ENCODE measurements around the gene TMEM147.

TMEM147 gene, protein sequence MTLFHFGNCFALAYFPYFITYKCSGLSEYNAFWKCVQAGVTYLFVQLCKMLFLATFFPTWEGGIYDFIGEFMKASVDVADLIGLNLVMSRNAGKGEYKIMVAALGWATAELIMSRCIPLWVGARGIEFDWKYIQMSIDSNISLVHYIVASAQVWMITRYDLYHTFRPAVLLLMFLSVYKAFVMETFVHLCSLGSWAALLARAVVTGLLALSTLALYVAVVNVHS

DNA sequence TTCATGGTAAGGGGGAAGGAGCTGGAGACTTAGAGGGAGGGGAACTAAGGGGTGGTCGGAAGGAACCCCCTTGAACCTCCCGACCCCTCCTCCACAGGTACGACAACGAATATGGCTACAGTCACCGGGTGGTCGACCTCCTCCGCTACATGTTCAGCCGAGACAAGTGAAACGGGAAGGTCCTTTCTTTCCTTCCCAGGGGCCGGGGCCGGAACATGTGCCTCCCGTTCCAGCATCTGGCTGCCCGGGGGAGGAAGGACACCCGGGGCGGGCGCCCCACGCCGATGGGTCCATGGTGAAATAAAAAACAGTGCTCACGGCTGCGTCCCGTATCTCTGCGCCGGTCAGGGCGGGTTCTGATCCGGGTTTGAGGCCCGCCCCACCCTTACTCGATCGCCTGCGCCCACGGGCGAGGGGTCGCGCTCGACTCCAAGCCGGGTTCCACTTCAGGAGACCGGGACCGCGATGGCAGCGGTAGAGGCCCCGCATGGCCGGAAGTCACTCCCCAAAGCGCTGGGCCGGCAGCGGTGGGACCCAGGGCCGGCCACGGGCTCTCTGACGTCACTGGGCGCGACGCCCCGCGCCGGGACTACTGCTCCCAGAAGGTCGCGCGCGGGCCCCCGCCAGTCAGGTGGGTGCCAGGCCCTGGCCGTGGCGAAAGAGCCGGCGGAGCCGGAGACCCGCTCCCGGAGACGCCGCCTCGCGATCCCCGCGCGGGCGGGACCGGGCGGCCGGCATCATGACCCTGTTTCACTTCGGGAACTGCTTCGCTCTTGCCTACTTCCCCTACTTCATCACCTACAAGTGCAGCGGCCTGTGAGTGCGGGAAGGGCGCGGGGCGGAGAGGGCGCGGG lies at the start of gene TMEM147:
Gene TMEM147 (plus strand): TSS at position 626 of the 854 bp plus-strand sequence. CDS start 114 bp downstream, at position 740.
- TF ChIP-seq ZNF274 (IDR thresholded peaks at IDR 0.05; ENCODE audit: low read depth, low read length) = no peak
- peak within 1 kb of the TSS; percentile 83 for H3K4me3 ChIP-seq (ENCODE audit: low read length)

DNA sequence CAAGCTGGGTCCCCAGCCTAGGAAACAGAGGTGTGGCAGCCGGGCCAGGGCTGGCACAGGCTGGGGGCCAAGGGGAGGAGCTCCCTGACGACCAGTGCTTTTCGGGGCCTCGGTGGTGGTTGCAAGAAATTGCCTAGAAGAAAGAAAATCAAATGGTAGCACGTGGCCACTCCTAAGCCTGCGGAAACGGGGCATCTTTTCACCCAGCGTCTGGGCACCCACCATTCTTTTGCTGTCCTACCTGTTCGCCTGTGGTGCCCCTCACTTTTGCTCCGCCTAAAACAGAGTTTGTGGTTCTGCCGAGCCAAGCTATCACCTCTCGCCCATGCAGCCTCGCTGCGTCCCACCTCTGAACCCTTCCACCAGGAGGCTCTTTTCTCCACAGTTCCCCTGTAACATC lies 48.0 kb upstream of the TMEM147 start:
- H3K4me3 ChIP-seq (ENCODE audit: low read length) = no peak overlapping the region
- no peak for TF ChIP-seq ZNF274 (IDR thresholded peaks at IDR 0.05; ENCODE audit: low read depth, low read length)

DNA sequence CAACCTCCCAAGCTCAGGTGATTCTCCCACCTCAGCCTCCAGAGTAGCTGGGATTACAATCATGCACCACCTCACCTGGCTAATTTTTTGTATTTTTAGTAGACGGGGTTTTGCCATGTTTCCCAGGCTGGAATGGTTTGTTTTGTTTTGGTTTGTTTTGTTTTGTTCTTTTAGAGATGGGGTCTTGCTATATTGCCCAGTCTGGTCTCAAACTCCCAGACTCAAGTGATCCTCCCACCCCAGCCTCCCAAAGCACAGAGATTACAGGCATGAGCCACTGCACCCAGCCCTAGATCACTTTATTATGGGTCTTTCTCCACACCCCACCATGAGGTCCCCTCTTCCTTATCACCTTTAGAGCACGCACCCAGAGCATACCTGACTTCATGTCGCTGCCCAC lies 47.2 kb upstream of the TMEM147 start:
- no peak overlapping the region for H3K4me3 ChIP-seq (ENCODE audit: low read length)
- TF ChIP-seq ZNF274 (IDR thresholded peaks at IDR 0.05; ENCODE audit: low read depth, low read length) = no peak

DNA sequence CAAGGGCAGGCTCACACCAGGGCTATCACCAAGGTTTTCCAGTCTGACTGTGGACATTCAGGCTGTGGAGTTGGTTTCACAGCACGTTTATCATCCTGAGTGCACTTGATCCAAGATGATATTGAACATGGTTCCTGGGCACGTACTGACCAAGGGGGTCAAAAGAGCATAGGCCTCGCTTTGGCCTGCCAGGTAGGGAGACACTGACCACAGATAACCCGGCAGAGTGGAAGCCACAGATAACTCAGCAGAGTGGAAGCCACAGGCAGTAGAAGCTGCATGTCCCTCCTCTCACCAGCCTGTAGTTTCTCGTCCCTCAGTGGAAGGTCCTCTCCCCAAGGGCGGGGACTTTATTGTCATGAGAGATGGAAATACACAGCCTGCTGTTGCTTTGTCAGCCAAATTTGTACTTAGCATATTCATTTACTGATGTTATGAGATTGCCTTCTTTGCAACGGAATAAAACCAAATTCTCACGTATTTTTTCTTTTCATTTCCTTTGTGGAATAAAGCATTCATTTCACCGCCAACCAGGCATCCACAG lies 46.4 kb upstream of the TMEM147 start:
- no peak for TF ChIP-seq ZNF274 (IDR thresholded peaks at IDR 0.05; ENCODE audit: low read depth, low read length)
- no peak overlapping the region for H3K4me3 ChIP-seq (ENCODE audit: low read length)

DNA sequence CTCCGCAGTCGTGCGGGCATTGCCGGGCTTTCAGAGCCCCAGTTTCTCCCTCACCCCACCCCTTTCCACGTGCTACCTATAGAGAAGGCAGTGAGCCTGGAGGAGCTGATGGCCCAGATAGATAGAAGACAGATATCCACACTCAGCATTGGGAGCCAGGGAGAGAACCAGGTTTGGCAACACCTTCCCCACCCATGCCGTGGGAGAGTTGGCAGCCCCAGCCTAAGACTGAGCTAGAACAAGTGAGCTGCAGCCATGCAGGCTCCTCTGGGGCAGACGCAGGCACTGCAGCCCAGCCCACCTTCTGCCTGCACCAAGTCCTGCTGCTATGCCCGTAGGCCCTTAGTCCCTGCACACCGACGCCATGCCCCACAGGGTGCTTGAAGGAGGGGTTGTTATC lies 44.8 kb upstream of the TMEM147 start:
- no peak for TF ChIP-seq ZNF274 (IDR thresholded peaks at IDR 0.05; ENCODE audit: low read depth, low read length)
- no peak overlapping the region for H3K4me3 ChIP-seq (ENCODE audit: low read length)

DNA sequence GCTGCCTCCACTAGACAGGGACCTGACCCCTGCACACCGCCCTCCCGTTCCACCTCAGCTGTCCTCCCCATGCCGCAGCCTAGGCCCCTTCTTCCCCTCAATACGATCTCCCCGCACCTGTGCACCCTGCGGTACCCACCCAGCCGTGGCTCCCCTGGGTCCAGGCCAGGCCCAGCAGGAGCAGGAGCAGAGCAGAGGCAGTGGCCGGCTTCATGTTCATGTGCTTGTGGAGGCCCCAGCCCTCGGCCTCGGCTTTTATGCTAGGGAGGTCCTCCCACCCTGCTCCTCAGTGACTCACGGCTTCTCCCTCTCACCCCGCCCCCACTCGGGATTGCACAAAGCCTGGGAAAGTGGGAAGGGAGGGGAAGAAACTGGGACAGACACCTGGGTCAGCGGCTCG lies 43.7 kb upstream of the TMEM147 start:
- no peak overlapping the region for H3K4me3 ChIP-seq (ENCODE audit: low read length)
- no peak for TF ChIP-seq ZNF274 (IDR thresholded peaks at IDR 0.05; ENCODE audit: low read depth, low read length)

DNA sequence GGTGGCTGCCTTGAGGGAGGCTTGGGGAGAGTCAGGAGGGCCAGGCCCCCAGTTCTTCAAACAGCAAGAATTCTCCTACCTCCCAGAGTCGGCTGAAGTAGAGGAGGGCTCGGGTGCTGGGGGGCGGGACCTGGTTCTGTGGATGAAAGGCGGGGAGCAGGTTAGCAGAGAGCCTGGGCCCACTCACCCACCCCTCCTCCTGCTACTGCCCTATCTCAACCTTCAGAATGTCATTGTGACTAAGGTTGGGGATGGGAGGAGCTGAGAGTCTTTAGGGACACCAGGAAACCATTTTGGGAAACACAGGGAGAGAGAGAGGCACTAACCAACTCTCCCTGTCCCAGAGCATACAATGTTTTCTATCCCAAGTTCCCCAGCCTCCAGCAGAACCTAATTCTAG lies 42.7 kb upstream of the TMEM147 start:
- no peak overlapping the region for H3K4me3 ChIP-seq (ENCODE audit: low read length)
- no peak for TF ChIP-seq ZNF274 (IDR thresholded peaks at IDR 0.05; ENCODE audit: low read depth, low read length)

DNA sequence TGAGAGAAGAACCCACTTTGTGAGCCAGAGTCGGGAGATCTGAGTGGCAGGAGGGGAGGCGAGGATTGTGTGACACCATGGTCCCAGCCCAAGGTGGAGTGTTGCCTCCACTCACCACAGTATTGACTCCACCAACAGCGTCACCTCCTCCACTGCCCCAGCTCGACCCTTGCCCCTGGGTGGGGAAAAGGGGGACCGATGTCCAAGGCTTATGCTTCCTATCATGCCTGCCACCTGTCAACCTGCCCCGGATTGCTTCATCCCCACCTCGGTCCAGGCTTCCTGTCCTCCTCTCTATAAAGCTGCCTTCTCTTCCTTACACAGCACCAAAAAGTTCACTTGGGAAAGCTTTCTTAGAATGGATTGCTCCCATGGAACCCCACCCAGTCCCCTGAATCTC lies 39.4 kb upstream of the TMEM147 start:
- H3K4me3 ChIP-seq (ENCODE audit: low read length) = no peak overlapping the region
- no peak for TF ChIP-seq ZNF274 (IDR thresholded peaks at IDR 0.05; ENCODE audit: low read depth, low read length)

DNA sequence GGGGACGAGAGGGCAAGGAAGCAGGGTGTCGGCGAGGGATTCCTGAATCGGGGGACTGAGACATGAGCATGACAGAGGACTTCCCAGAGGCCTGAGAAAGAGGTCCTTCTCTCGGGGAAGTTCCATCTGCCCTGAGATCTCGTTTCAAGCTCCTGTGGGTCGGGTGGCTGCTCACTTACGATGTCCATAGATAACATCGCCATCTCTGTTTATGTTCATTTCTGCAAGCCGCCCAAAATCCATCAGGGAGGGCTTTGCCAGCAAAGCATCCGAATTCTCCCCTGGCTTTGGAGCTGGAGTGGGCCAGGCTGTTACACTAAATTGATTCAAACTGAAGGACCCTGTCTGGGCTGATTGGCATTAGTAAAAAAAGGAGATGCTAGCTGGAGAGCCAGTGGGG lies 37.9 kb upstream of the TMEM147 start:
- no peak for TF ChIP-seq ZNF274 (IDR thresholded peaks at IDR 0.05; ENCODE audit: low read depth, low read length)
- no peak overlapping the region for H3K4me3 ChIP-seq (ENCODE audit: low read length)

DNA sequence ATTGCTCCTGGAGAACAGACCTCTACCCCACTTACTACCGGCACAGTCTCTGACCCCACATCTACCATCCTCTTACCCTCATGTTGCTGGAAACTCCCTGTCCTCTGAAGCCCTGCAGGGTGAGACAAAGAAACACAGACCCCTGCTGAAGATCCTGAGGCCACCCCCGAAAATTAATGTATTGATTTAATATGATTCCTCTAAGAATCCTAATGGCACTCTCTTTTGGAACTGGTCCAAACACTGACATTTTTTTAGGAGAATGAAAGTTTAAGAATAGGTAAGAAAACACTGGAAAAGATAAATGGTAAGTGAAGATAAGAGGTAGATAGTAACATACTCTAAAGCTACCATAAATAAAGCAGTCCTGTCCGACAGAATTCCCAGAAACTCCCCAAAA lies 37.3 kb upstream of the TMEM147 start:
- no peak overlapping the region for H3K4me3 ChIP-seq (ENCODE audit: low read length)
- TF ChIP-seq ZNF274 (IDR thresholded peaks at IDR 0.05; ENCODE audit: low read depth, low read length) = no peak

DNA sequence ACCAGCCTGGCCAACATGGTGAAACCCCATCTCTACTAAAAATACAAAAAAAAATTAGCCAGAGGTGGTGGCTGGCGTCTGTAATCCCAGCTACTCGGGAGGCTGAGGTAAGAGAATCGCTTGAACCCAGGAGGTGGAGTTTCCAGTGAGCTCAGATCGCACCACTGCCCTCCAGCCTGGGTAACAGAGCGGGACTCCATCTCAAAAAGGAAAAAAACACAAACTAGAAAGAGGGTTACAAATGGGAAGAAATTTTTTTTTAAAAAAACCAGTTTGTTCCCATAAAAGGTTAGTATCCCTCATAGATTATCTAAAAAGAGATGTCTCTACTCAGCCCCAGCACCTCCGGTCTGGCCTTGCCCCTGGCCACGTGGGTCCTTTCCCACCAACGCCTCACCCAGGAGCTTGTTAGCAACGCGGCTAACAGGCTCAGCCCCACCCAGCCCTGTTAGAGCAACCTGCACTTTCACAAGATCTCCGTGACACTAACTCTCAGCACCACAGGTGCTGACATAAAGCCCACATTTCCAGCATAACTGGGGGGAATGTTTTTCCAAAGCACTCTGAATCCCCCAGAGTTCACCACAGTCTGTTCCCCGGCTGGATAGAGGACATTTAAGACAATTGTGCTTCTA lies 36.3 kb upstream of the TMEM147 start:
- H3K4me3 ChIP-seq (ENCODE audit: low read length) = peak overlapping the region; percentile 38
- TF ChIP-seq ZNF274 (IDR thresholded peaks at IDR 0.05; ENCODE audit: low read depth, low read length) = no peak

DNA sequence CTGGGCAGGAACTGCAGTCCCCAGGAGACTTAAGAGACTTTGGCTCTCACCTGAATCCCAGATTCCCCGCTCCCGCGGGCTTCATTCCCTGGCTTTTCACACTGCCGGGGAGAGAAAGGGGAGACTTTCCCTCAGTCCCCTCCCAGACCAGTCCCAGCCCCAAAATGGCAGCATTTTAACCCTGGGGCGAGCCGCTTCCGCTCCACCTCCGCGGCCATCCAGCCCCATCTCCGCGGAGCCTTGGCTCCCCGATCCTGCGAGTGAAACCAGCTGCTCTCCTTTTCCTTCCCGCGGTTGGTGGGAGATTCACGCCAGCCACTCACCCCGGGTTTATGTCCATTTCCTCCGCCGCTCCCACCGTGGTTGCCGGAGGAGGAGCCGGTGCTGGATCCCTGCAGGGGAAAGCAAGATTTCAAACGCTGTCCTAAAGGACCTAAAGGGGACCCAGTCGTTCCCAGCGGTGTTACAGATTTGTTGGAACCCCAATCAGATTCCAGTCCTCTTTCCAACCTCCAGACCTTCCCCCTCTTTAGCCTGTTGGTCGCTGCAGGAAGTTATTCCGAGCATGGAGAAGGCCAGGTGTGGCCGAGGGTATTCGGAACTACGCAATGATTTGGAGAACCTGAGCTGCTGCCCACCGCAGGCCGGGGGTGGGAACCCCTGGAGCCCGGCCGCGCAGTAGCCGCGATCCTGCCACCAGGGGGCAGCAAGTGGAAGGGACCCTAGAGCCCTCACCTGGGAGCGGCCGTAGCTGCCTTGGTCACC lies 35.4 kb upstream of the TMEM147 start:
- no peak for TF ChIP-seq ZNF274 (IDR thresholded peaks at IDR 0.05; ENCODE audit: low read depth, low read length)

DNA sequence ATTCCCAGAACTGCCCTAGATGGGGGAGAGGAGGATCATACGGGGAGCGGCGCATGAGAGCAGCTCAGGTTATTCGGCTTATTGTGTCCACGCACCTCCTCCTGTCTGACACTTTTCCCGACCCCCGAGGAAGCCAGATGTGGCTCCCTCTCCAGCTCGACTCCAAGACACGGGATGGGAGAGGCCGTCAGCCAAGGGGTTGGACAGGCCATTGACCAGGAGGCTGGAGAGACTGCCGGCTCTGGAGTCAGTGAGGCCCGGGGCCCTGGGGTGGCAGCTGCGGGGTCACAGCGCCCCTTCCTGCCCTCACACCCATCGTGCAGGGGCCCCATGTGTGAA lies 34.8 kb upstream of the TMEM147 start:
- no peak for TF ChIP-seq ZNF274 (IDR thresholded peaks at IDR 0.05; ENCODE audit: low read depth, low read length)
- no peak overlapping the region for H3K4me3 ChIP-seq (ENCODE audit: low read length)

More for the DNA sequence above, 35.4 kb upstream of the TMEM147 start:
- H3K4me3 ChIP-seq (ENCODE audit: low read length) = peak overlapping the region; percentile 38

DNA sequence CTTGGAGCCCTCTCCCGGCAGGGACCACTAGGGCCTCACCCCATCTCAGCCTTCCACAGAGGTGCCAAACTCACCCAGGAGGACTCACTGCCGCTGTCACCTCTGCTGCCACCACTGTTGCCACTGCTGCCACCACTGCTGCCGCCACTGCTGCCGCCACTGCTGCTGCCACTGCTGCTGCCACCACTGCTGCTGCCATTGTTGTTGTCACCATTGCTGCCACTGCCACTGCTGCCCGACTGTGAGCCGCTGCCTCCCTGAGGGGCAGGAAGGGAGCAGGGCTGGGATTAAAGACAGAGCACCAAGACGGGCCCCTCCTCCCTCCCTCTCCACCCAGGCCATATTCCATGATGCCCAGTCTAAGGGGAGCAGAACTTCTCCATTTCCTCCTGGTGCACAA lies 34.1 kb upstream of the TMEM147 start:
- no peak for TF ChIP-seq ZNF274 (IDR thresholded peaks at IDR 0.05; ENCODE audit: low read depth, low read length)
- H3K4me3 ChIP-seq (ENCODE audit: low read length) = no peak overlapping the region

Data from GM08714 (cell line).